H7 (cell line): Measurements from ENCODE around the gene RNF212. TPM values are rescaled to one million over a fixed set of nuclear protein-coding genes. Genes with fewer than 3 reads are reported as not detected.

Experiments
- DNase-seq: peaks from one replicate; pipeline ENCODE4 v3.0.0; 2012
- H3K27me3 ChIP-seq: 2 replicates; pipeline ENCODE4 v1.6.0; 2011; ENCODE audit warnings: mild to moderate bottlenecking, low read length; ENCODE audit not compliant: control insufficient read depth, insufficient read depth
- H3K36me3 ChIP-seq: replicated peaks from 2 replicates; pipeline ENCODE4 v1.5.1; 2011; ENCODE audit warnings: low read length; ENCODE audit not compliant: control insufficient read depth, insufficient read depth
- H3K4me3 ChIP-seq: 2 replicates; pipeline ENCODE4 v1.5.1; 2011; ENCODE audit warnings: low read depth, mild to moderate bottlenecking, control low read depth, low read length, moderate library complexity; ENCODE audit not compliant: insufficient read depth
- total RNA-seq: library from RNA; depleted of rRNA; stranded (reverse); fragments of >200 nt; shearing (Covaris generic); gene quantifications from 2 replicates; pipeline ENCODE4 v1.2.3, GENCODE V29; 2014

The RNF212 gene
- total RNA-seq, 1 experiment from 2014 or later: 59.8 TPM

DNA sequence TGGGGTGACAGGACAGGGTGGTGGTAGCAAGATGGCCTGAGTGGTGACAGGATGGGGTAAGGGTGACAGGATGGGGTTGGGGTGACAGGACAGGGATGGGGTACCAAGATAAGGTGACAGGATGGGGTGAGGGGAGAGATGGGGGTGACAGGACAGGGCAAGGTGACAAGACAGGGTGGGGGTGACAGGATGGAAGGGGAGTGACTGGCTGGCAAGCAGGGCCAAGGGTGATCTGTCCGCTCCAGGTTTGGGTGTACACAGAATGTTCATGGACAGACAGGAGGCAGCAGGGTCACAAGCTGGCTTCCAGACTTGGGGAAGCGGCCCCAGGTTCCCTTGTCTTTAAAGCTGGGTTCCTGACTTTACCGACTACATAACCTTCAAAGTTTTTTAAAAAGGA lies 23.3 kb downstream of the RNF212 start:
- no peaks in the 10 kb centered on the region for H3K27me3 ChIP-seq
- no peak overlapping the region for H3K4me3 ChIP-seq
- no peaks in the 10 kb centered on the region for H3K36me3 ChIP-seq
- no peak for DNase-seq

DNA sequence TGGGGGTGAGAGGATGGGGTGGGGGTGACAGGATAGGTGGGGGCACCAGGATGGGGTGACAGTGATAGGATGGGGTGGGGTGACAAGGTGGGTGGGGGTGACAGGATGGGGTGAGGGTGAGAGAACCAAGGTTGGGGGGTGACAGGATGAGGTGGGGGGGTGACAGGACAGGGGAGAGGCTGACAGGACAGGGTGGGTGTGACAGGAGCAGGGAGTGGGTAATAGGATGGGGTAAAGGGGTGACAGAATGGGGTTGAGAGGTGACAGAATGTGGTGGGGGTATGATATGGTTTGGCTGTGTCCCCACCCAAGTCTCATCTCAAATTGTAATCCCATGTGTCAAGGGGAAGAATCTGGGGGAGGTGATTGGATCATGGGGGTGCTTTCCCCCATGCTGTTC lies 26.0 kb downstream of the RNF212 start:
- Histone ChIP-seq H3K36me3 (no peaks in the 10 kb centered on the region), H3K27me3 (no peaks in the 10 kb centered on the region), H3K4me3 (no peak overlapping the region)
- no peak for DNase-seq

DNA sequence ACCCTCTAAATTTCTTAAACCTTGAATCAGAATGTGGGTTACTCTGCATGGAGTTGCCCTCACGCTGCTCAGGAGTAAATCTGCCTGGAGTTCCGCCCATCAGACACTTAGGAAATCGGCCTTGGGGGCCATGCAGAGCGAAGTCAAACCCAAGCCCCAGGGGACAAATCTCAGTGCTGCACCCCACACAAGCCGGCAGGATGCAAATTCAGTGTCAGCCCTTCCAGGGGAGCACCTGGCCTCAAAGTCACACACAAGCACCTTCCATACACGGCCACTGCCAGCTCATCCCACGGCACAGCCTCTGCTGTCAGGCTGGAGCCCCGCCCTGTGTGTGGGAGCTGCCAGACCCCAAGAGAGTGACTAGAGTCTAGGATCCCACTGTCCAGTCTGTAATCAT lies 27.4 kb downstream of the RNF212 start:
- no peak overlapping the region for H3K4me3 ChIP-seq
- H3K27me3 ChIP-seq: no peaks in the 10 kb centered on the region
- no peaks in the 10 kb centered on the region for H3K36me3 ChIP-seq
- no peak for DNase-seq

DNA sequence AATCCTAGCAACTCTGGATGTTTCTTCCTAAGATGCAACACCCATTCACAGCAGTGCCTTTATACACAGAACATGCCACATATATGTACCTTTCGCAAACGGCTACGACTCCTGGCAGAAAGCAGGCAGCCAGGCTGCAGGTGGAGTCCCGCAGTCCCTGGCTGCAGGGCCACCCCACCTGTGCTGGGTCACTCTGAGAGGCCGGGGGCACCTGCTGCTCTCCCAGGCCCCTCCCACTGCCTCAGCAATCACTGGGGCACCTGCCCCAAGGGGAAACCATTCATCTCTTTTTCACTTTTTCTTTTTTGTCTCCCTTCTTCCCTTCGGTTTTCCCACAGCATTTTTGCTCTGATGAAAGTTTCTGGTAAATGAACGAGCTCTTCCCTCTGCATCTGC lies 28.0 kb downstream of the RNF212 start:
- H3K4me3 ChIP-seq: no peak overlapping the region
- DNase-seq: peak; percentile 52
- H3K27me3 ChIP-seq: no peaks in the 10 kb centered on the region
- no peaks in the 10 kb centered on the region for H3K36me3 ChIP-seq

DNA sequence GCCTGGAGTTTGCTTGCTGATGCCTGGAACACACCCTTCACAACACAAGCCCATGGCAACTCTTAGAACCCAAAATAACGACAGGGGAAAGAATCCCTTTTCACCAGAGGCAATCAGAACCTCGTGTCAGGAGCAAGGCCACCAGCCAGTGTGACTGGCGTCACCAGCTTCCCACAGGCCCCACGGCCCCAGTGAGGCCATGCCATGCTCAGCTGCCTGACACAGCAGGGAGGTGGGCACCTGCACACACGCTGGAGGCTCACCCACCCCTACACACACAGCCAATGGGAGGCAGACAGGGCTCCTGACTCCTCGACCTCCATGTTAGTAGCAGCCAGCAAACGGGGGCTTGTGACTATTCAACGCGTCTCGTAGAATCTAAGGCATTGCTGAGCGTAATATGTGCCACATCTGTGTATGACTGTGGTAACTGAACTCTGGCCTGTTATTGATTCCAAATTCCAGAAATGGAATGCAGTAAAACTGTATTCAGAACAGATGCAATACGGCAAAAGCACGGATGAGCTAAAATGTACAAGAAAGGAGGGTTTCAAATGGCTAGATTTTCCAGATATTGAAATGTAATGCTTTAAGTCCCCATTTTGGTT lies 28.5 kb downstream of the RNF212 start:
- Histone ChIP-seq H3K27me3 (no peaks in the 10 kb centered on the region), H3K4me3 (no peak overlapping the region), H3K36me3 (no peaks in the 10 kb centered on the region)
- peak; percentile 34 for DNase-seq

DNA sequence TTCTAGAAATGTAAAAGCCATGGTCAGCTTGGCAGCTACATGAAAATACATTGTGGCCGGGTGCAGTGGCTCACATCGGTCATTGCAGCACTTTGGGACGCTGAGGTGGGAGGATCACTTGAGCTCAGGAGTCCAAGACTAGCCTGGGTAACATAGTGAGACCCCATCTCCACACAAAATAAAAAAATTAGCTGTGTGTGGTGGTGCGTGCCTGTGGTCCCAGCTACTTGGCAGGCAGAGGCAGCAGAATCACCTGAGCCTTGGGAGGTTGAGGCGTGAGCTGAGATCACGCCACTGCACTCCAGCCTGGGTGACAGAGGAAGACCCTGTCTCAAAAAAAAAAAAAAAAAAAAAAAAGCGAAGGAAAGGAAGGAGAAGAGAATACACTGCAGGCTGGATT lies 29.0 kb downstream of the RNF212 start:
- no peaks in the 10 kb centered on the region for H3K27me3 ChIP-seq
- DNase-seq: no peak

GRCh38 chr4:1082215-1083182 lies 30.9 kb downstream of the RNF212 start:
- Histone ChIP-seq H3K4me3 (no peak overlapping the region), H3K27me3 (no peaks in the 10 kb centered on the region), H3K36me3 (no peaks in the 10 kb centered on the region)
- peak; percentile 36 for DNase-seq

More for the DNA sequence above, 29.0 kb downstream of the RNF212 start:
- no peak overlapping the region for H3K4me3 ChIP-seq
- H3K36me3 ChIP-seq: no peaks in the 10 kb centered on the region

DNA sequence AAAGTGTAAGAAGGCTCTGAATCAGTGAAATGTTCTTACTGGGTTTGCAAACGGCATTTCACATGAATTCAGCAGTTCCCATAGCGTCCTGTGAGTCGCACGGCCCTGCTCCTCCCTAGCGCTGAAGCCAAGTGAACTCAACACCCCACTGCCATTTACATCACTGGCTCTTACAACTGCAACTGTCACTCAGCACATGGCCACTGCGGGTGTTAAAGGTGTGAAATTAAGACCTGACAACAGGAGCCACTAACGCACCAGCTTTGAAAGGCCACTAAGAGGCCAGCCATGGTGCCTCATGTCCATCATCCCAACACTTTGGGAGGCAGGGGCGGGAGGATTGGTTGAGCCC lies 31.7 kb downstream of the RNF212 start:
- H3K27me3 ChIP-seq: no peaks in the 10 kb centered on the region
- H3K36me3 ChIP-seq: no peaks in the 10 kb centered on the region
- DNase-seq: peak; percentile 28
- H3K4me3 ChIP-seq: no peak overlapping the region

- H3K27me3 ChIP-seq: no peaks in the 10 kb centered on the region
- H3K36me3 ChIP-seq: no peaks in the 10 kb centered on the region
- DNase-seq: peak; percentile 71
- no peak overlapping the region for H3K4me3 ChIP-seq
These were observed 32.2 kb downstream of the RNF212 start for GRCh38 chr4:1080961-1081688.

DNA sequence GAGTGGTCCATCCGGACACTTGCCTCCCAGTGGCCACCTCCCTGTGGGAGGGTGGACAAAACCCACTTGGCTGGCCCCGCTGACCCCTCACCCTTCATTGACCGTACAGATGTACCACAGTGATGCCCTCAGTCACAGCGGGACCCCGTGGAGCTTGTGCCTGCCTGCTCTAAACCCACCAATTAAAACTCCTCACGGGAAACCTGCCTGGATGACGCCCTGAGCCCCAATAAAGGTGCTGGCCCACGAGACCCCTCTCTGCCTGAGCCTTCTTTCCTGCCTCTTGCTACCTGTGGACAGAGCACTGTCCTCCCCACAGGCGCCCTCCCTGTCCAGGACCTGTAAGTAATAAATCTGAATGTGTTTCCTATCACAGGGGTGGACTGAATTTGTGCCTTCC lies 32.9 kb downstream of the RNF212 start:
- H3K36me3 ChIP-seq: no peaks in the 10 kb centered on the region
- H3K4me3 ChIP-seq: no peak overlapping the region
- DNase-seq: no peak
- H3K27me3 ChIP-seq: no peaks in the 10 kb centered on the region

DNA sequence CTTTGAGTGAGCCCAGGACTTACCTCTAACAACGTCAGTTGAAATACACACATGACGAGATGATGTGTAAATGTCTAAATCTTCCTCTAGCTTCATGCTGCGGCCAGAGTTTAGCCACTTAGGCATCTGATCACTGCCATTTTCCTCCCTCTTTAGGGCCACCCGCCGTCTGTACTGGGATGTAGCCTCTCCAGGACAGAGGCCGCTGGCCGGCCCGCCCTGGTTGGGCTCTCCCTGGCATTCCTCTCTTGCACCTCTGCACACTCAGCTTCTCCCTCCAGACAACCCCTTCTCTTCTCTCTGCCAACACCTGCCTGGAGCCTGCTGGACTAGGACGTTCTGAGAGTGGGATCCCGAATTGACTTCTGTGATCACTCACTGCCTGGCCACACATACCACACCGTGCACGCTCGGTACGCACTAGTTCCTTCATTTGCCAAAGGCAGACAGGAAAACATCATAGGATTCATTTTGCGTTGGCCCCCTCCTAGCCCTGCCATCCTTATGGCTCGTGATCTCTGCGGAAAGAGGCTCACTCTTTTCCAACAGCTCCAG lies 33.6 kb downstream of the RNF212 start:
- Histone ChIP-seq H3K4me3 (no peak overlapping the region), H3K27me3 (no peaks in the 10 kb centered on the region), H3K36me3 (no peaks in the 10 kb centered on the region)
- DNase-seq: peak; percentile 37

DNA sequence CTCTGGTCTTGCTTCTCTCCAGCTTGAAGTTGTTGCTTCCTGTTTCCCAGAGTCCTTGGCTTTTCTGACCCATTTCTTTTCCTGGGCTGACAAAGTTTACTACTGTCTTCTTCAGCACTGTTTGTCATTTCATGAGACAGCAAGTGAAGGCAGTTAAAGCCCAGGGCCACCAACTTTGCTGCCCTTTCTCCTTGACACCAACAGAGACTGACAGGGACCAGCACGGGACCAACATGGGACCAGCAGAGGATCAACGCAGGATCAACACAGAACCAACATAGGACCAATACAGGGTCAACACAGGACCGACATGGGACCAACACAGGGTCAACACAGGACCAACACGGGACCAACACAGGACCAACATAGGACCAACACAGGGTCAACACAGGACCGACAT lies 34.9 kb downstream of the RNF212 start:
- Histone ChIP-seq H3K4me3 (no peak overlapping the region), H3K27me3 (no peaks in the 10 kb centered on the region), H3K36me3 (no peaks in the 10 kb centered on the region)
- DNase-seq: no peak

DNA sequence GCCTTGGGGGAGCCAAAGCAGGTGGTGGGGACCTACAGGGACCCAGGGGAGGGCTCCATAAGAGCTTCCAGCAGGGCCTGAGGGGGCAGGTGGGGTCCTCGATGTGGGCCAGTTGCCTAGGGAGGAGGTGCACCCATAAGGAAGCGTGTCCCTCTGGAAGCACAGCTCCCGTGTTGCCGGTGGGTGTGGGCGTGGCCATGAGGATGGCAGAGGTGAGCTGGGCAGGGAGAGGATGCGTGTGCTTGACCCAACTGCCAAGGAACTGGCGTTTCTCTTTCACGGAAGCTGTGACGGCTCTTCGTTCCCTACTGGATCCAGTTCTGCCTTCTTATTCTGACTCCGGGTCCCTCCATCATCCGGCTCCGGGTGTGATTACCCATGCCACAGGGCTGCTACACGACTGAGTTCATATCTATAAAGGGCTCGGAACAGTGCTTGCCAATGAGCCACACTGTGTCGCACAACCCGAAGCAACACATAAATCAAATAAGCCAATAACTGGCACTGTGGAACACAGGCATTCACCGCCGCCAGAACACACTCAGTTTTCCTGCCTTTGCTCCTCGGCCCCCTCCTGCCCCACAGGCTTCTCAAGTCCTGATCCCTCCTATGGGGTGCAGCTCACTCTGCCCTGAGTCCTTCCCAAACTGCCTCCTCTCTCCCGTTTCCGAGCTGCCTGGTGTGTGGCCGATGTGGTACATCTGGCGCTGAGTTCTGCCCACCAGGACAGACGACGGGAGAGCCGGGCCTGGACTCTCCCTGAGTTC lies 35.5 kb downstream of the RNF212 start:
- no peak overlapping the region for H3K4me3 ChIP-seq
- no peaks in the 10 kb centered on the region for H3K36me3 ChIP-seq
- H3K27me3 ChIP-seq: no peaks in the 10 kb centered on the region
- DNase-seq: no peak
